Keratinocyte (primary cell): ENCODE results near the gene CD59. TPM values are rescaled to one million over a fixed set of nuclear protein-coding genes. Genes with fewer than 3 reads are reported as not detected.

ENCODE experiments used
- DNase-seq: peaks from one replicate; pipeline ENCODE4 v3.0.0-alpha.2; 2011; ENCODE audit warnings: low read depth, missing footprints, low spot score
- FAIRE-seq: peaks from 2 replicates; lab custom pipeline; 2011; peaks lifted over from hg19 to GRCh38; lab: Jason Lieb, UNC
- H2AFZ ChIP-seq: 2 replicates; pipeline ENCODE4 v1.6.0; 2012; ENCODE audit warnings: low read length, control low read depth, inconsistent platforms; ENCODE audit not compliant: control insufficient read depth
- H3K27ac ChIP-seq: 2 replicates; pipeline ENCODE4 v1.5.1; 2011; ENCODE audit warnings: low read length; ENCODE audit not compliant: control insufficient read depth, insufficient read depth
- H3K27me3 ChIP-seq: 3 replicates; pipeline ENCODE4 v1.6.0; 2011; ENCODE audit warnings: low read length; ENCODE audit not compliant: control insufficient read depth, insufficient read depth; ENCODE audit errors: extremely low read depth
- H3K36me3 ChIP-seq, 2 experiments: 2 replicates in 1 of 2; 3 replicates in 1 of 2; pipeline ENCODE4 v1.5.1; 2011; ENCODE audit warnings: low read length in 2 of 2, mild to moderate bottlenecking in 1 of 2; ENCODE audit not compliant: control insufficient read depth in 2 of 2, insufficient read depth in 2 of 2; ENCODE audit errors: extremely low read depth in 1 of 2
- H3K4me1 ChIP-seq: 3 replicates; pipeline ENCODE4 v1.5.1; 2011; ENCODE audit warnings: low read length; ENCODE audit not compliant: control insufficient read depth, insufficient read depth; ENCODE audit errors: extremely low read depth
- H3K4me2 ChIP-seq: 3 replicates; pipeline ENCODE4 v1.6.0; 2011; ENCODE audit warnings: low read depth, low read length; ENCODE audit not compliant: control insufficient read depth, insufficient read depth; ENCODE audit errors: extremely low read depth
- H3K4me3 ChIP-seq, 3 experiments: fragments of 200-600 bp in 1 of 3; sonication (generic) in 1 of 3; 2 replicates in 2 of 3; 3 replicates in 1 of 3; pipeline ENCODE4 v1.5.1; 2011 to 2016; ENCODE audit warnings: low read length in 3 of 3, mild to moderate bottlenecking in 3 of 3, control low read depth in 2 of 3, inconsistent platforms in 1 of 3, low read depth in 1 of 3, mixed read lengths in 1 of 3, mixed run types in 1 of 3, moderate library complexity in 1 of 3; ENCODE audit not compliant: control insufficient read depth in 2 of 3, insufficient read depth in 2 of 3; ENCODE audit errors: extremely low read depth in 1 of 3
- H3K79me2 ChIP-seq: 2 replicates; pipeline ENCODE4 v1.6.0; 2012; ENCODE audit warnings: low read length; ENCODE audit not compliant: control insufficient read depth, insufficient read depth
- H3K9ac ChIP-seq: 3 replicates; pipeline ENCODE4 v1.6.0; 2011; ENCODE audit warnings: low read length; ENCODE audit not compliant: control insufficient read depth, insufficient read depth; ENCODE audit errors: extremely low read depth
- H3K9me1 ChIP-seq: 3 replicates; pipeline ENCODE4 v1.6.0; 2011; ENCODE audit warnings: low read length; ENCODE audit not compliant: control insufficient read depth, insufficient read depth; ENCODE audit errors: extremely low read depth
- H3K9me3 ChIP-seq: 2 replicates; pipeline ENCODE4 v1.5.1; 2012; ENCODE audit warnings: low read depth, low read length; ENCODE audit not compliant: control insufficient read depth
- H4K20me1 ChIP-seq: 3 replicates; pipeline ENCODE4 v1.6.0; 2011; ENCODE audit warnings: low read length; ENCODE audit not compliant: control insufficient read depth, insufficient read depth; ENCODE audit errors: extremely low read depth
- CTCF ChIP-seq, 3 experiments: IDR thresholded peaks in 1 of 3; conservative IDR thresholded peaks in 1 of 3; optimal IDR thresholded peaks in 1 of 3; 2 replicates in 2 of 3; 3 replicates in 1 of 3; pipeline versions ENCODE3 to v1.5.1; 2011; ENCODE audit warnings: low read length in 3 of 3, mild to moderate bottlenecking in 3 of 3, moderate library complexity in 2 of 3, control low read depth in 1 of 3, inconsistent platforms in 1 of 3; ENCODE audit not compliant: insufficient read depth in 2 of 3; ENCODE audit errors: extremely low read depth in 1 of 3
- EZH2 ChIP-seq: IDR thresholded peaks from one replicate; pipeline ENCODE4 v1.6.1; 2012; ENCODE audit warnings: inconsistent platforms, mild to moderate bottlenecking, low read length, moderate library complexity
- dilution Hi-C: fragments of 300-500 bp; cut with MboI; formaldehyde crosslinking; loops from one replicate; pipeline ENCODE4 v1.7.0; 2020; ENCODE audit warnings: low sequenced_read_pairs; ENCODE audit not compliant: extremely low pct_ligation_motif_present
- polyA plus RNA-seq, 5 experiments: library from polyadenylated mRNA; depleted of rRNA in 3 of 5; stranded (reverse) in 3 of 5; stranded (forward) in 1 of 5; unstranded in 1 of 5; fragments of >200 nt; gene quantifications; 1 replicate in 1 of 5; 2 replicates in 3 of 5; 3 replicates in 1 of 5; pipeline versions ENCODE4 v1.2.1 to v1.2.3, GENCODE V29; 2011 to 2012; ENCODE audit warnings: missing spikeins in 2 of 5, low read depth in 1 of 5, low replicate concordance in 1 of 5

The CD59 gene
- polyA plus RNA-seq, 1 donor (not counting 4 experiments of a cell fraction or from before 2014, with no cell fraction given) = 1,349 TPM

- TF ChIP-seq EZH2 (no peak), CTCF (optimal IDR thresholded peaks at IDR 0.05 in 1 of 3, IDR thresholded peaks at IDR 0.05 in 1 of 3, conservative IDR thresholded peaks at IDR 0.05 in 1 of 3; ENCODE audit: extremely low read depth in 1 of 3, insufficient read depth in 2 of 3, low read length in 3 of 3) (no peak)
- H3K4me3 ChIP-seq = no peak overlapping the region
- FAIRE-seq (peak; percentile 56), DNase-seq (no peak)
- H2AFZ ChIP-seq = peak overlapping the region; percentile 63
- peak overlapping the region; percentile 19 for H3K27ac ChIP-seq
- H3K9ac ChIP-seq = no peak overlapping the region
- H3K79me2 ChIP-seq = no peaks in the 10 kb centered on the region
- no peaks in the 10 kb centered on the region for H4K20me1 ChIP-seq
- H3K4me2 ChIP-seq = peak overlapping the region; percentile 57
- H3K9me1 ChIP-seq = no peaks in the 10 kb centered on the region
- H3K9me3 ChIP-seq = no peaks in the 10 kb centered on the region
- no peaks in the 10 kb centered on the region for H3K27me3 ChIP-seq
- dilution Hi-C loops = no loop called here
- no peaks in the 10 kb centered on the region for H3K36me3 ChIP-seq
- H3K4me1 ChIP-seq = peaks cover 21% of the 10 kb centered on the region
Observed at GRCh38 chr11:33655842-33656600, 80.2 kb downstream of the CD59 start.

GRCh38 chr11:33654594-33654993, 81.6 kb downstream of the CD59 start:
- TF ChIP-seq CTCF (optimal IDR thresholded peaks at IDR 0.05 in 1 of 3, IDR thresholded peaks at IDR 0.05 in 1 of 3, conservative IDR thresholded peaks at IDR 0.05 in 1 of 3; ENCODE audit: extremely low read depth in 1 of 3, insufficient read depth in 2 of 3, low read length in 3 of 3) (no peak), EZH2 (no peak)
- Histone ChIP-seq H3K9me1 (no peaks in the 10 kb centered on the region), H3K9ac (no peak overlapping the region), H3K4me3 (no peak overlapping the region), H3K27me3 (no peaks in the 10 kb centered on the region), H4K20me1 (no peaks in the 10 kb centered on the region), H3K27ac (no peak overlapping the region), H3K4me2 (no peak overlapping the region), H3K79me2 (no peaks in the 10 kb centered on the region), H3K9me3 (no peaks in the 10 kb centered on the region), H3K36me3 (no peaks in the 10 kb centered on the region), H2AFZ (no peak overlapping the region), H3K4me1 (peaks cover 21% of the 10 kb centered on the region)
- dilution Hi-C loops = no loop called here
- FAIRE-seq = no peak
- DNase-seq = no peak

Other genes with a start within 250 kb of the CD59 start
- 0.10 to 0.16 TPM (median 0.10 TPM) in 3 replicates for gene C11orf91, start 35.6 kb downstream of the CD59 start, polyA plus RNA-seq
- 47.3 to 68.6 TPM (median 48.5 TPM) in 3 replicates for gene FBXO3, start 38.1 kb upstream of the CD59 start, polyA plus RNA-seq
- 0.53 to 1.1 TPM (median 0.57 TPM) in 3 replicates for gene LMO2, start 155.7 kb upstream of the CD59 start, polyA plus RNA-seq